Measurements from ENCODE around the gene MGARP. TPM values are rescaled to one million over a fixed set of nuclear protein-coding genes. Genes with fewer than 3 reads are reported as not detected.

The MGARP gene
- total RNA-seq, 1 donor from 2014 or later, result not detected

DNA sequence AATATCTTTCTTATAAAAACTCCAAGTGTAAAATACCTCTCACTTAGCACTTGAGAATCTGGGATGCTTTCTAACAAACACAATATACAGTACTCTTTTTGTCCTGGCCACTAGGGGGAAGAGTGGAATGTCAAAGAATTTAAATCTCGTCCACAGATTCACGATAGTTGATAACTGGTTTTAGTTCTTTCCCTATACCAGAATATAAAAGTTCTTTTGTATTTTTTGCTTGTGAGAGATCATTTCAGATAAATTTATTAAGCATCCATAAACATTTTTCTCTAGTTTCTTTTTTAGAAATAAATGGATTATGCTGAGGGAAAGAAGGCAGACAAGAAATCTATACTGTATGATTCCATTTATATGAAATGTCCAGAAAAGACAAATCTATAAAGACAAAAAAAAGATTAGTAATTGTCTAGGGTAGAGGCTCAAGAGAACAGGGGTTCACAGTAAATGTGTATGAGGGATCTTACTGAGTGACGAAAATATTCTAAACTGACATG lies 50.4 kb downstream of the MGARP start:
- Mint-ChIP-seq H3K36me3 (ENCODE audit: low read depth) (no peaks in the 10 kb centered on the region), H3K4me3 (ENCODE audit: low read depth) (no peak overlapping the region), H3K9me3 (no peaks in the 10 kb centered on the region), H3K27me3 (ENCODE audit: low read depth) (no peaks in the 10 kb centered on the region), H3K27ac (no peak overlapping the region), H3K4me1 (ENCODE audit: low read depth) (peaks cover 3% of the 10 kb centered on the region)
- no peak for DNase-seq (ENCODE audit: low spot score)
- intact Hi-C loops (cut with micrococcal nuclease), result loop anchor here (1.0 to 2.0 kb wide), 2 partner anchors 51 to 66 kb away; no protein-coding TSS in a partner anchor

DNA sequence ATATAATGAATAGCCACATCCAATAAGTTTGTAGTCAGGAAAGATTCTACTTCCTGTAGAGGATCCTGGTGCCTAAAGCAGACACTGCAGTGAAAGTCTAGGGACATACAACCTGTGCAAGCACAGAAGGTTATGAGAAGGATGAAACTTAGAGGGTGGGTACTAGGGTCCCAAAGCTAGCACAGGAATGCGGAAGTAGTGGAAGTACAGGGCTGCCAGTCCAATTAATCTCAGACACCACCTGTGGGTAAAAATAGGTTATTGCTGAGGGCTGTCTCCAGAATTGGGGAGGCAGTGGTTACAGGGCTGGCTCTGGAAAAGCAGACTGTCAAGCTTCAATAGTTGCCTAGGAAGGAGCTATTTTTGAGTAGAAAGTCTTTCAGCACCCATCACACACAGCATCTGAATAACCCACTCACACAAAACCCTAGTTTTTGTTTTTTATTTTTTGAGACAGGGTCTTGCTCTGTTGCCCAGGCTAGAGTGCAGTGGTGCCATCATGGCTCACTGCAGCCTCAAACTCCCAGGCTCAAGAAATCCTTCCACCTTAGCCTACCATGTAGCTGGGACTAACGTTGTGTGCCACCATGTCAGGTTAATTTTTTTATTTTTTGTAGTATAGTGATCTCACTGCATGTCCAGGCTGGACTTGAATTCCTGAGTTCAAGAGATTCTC lies 52.2 kb downstream of the MGARP start:
- no peaks in the 10 kb centered on the region for H3K27me3 Mint-ChIP-seq (ENCODE audit: low read depth)
- H3K27ac Mint-ChIP-seq, result no peak overlapping the region
- H3K4me1 Mint-ChIP-seq (ENCODE audit: low read depth), result peaks cover 11% of the 10 kb centered on the region
- H3K4me3 Mint-ChIP-seq (ENCODE audit: low read depth), result no peak overlapping the region
- DNase-seq (ENCODE audit: low spot score), result no peak
- H3K36me3 Mint-ChIP-seq (ENCODE audit: low read depth), result no peaks in the 10 kb centered on the region
- no peaks in the 10 kb centered on the region for H3K9me3 Mint-ChIP-seq
- intact Hi-C loops (cut with micrococcal nuclease), result loop anchor here (1.0 to 2.0 kb wide), 2 partner anchors 49 to 129 kb away; no protein-coding TSS in a partner anchor

DNA sequence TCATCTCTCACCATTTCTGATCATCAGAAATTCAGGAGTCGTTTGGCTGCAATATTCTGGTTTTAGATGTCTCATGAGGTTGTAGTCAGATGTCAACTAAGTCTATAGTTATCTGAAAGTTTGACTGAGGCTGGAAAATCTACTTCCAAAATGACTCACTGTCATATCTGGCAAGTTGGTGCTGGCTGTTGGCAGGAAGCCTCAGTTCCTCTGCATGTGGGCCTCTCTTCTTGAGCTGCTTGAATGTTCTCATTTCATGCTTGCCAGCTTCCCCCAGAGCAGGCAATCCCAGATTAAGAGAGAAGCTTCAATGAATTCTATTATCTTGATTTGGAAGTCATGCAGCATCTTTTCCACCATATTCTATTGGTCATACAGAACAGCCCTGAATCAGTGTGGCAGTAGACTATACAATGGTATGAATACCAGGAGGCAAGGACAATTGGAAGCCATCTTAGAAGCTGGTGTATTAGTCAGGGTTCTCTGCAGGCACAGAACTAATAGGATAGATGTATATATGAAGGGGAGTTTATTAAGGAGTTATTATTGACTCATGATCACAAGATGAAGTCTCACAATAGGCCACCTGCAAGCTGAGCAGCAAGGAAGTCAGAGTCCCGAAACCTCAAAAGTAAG lies 56.2 kb downstream of the MGARP start:
- H3K27ac Mint-ChIP-seq, result no peak overlapping the region
- intact Hi-C loops (cut with micrococcal nuclease), result loop anchor here (1.0 kb wide), 1 partner anchor 43 kb away; no protein-coding TSS in a partner anchor
- no peaks in the 10 kb centered on the region for H3K9me3 Mint-ChIP-seq
- H3K27me3 Mint-ChIP-seq (ENCODE audit: low read depth), result no peaks in the 10 kb centered on the region
- H3K36me3 Mint-ChIP-seq (ENCODE audit: low read depth), result no peaks in the 10 kb centered on the region
- H3K4me1 Mint-ChIP-seq (ENCODE audit: low read depth), result peaks cover 10% of the 10 kb centered on the region
- no peak overlapping the region for H3K4me3 Mint-ChIP-seq (ENCODE audit: low read depth)
- no peak for DNase-seq (ENCODE audit: low spot score)

DNA sequence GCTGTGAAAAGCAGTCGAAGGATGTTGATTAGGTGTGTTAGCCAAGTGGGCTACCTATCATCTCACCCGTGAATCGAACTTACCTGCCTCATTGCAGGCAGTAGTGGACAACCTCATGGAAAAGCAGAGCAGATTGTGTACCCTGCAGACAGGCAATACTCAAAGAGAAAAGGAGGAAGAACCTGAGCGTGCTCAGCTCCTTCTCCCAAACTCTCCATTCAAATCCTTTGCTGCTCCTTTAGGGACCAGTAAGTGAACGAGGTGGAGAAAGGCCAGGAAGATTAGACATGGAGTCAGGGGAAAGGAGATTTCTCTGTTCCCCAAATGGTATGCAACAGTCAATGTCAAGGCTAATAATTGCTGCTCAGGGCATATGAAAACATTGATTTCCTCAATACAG lies 57.8 kb downstream of the MGARP start:
- H3K4me1 Mint-ChIP-seq (ENCODE audit: low read depth), result peaks cover 10% of the 10 kb centered on the region
- H3K27me3 Mint-ChIP-seq (ENCODE audit: low read depth), result peaks cover 3% of the 10 kb centered on the region
- H3K9me3 Mint-ChIP-seq, result no peaks in the 10 kb centered on the region
- H3K36me3 Mint-ChIP-seq (ENCODE audit: low read depth), result no peaks in the 10 kb centered on the region
- no peak overlapping the region for H3K27ac Mint-ChIP-seq
- intact Hi-C loops (cut with micrococcal nuclease), result no loop called here
- no peak overlapping the region for H3K4me3 Mint-ChIP-seq (ENCODE audit: low read depth)
- DNase-seq (ENCODE audit: low spot score), result no peak

DNA sequence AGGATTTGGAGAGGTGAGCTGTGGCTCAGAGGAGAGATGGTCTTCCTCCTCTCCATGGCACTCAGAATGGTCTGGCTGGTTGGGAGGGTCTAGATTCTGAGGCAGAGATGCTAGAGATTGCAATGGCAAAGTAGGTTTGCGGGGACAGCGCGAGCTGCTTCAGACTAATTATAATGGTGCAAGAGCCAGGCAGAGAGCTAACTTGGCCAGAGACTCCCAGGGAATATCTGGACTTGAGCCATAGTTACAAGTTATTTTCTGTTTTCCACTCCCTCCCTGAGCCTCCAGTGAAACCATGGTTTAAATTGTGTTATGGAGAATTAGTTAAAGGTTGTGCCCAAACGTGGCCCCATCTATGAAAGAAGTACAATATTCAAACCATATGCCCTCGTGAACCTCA lies 58.3 kb downstream of the MGARP start:
- H3K4me1 Mint-ChIP-seq (ENCODE audit: low read depth), result peaks cover 10% of the 10 kb centered on the region
- intact Hi-C loops (cut with micrococcal nuclease), result no loop called here
- DNase-seq (ENCODE audit: low spot score), result no peak
- H3K27me3 Mint-ChIP-seq (ENCODE audit: low read depth), result peaks cover 3% of the 10 kb centered on the region
- H3K4me3 Mint-ChIP-seq (ENCODE audit: low read depth), result no peak overlapping the region
- H3K27ac Mint-ChIP-seq, result no peak overlapping the region
- no peaks in the 10 kb centered on the region for H3K36me3 Mint-ChIP-seq (ENCODE audit: low read depth)
- no peaks in the 10 kb centered on the region for H3K9me3 Mint-ChIP-seq

DNA sequence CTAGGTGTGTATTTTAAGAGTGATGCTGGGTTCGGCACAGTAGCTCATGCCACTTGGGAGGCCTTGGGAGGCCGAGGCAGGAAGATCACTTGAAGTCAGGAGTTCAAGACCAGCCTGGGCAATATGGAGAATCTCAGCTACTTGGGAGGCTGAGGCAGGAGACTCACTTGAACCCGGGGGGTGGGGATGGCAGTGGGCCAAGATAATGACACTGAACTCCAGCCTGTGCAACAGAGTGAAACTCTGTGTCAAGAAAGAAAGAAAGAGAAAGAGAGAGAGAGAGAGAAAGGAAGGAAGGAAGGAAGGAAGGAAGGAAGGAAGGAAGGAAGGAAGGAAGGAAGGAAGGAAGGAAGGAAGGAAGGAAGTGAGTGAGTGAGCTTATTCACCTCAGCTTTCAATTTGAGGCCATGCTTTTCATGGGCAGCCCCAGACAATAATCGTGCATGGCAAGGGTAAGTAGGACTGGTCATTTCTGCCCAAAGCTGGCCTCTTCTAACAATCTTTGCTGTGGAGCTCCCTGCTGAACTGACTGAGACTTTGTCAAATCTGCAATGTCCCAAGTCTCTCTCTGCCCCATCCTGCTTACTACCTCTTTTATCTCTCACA lies 60.5 kb downstream of the MGARP start:
- peaks cover 10% of the 10 kb centered on the region for H3K4me1 Mint-ChIP-seq (ENCODE audit: low read depth)
- intact Hi-C loops (cut with micrococcal nuclease), result no loop called here
- no peak overlapping the region for H3K27ac Mint-ChIP-seq
- no peak overlapping the region for H3K4me3 Mint-ChIP-seq (ENCODE audit: low read depth)
- peaks cover 7% of the 10 kb centered on the region for H3K27me3 Mint-ChIP-seq (ENCODE audit: low read depth)
- DNase-seq (ENCODE audit: low spot score), result no peak
- H3K36me3 Mint-ChIP-seq (ENCODE audit: low read depth), result no peaks in the 10 kb centered on the region
- H3K9me3 Mint-ChIP-seq, result no peaks in the 10 kb centered on the region

Other genes with a start within 250 kb of the MGARP start
- 30.5 and 31.2 TPM in 2 replicates for gene ELF2, start 103.0 kb downstream of the MGARP start, total RNA-seq
- 86.7 and 97.4 TPM in 2 replicates for gene NAA15, start 21.3 kb upstream of the MGARP start, total RNA-seq
- gene NDUFC1, start 22.3 kb upstream of the MGARP start, total RNA-seq, result 50.9 and 51.4 TPM in 2 replicates
- 3.8 and 4.5 TPM in 2 replicates for gene RAB33B, start 173.9 kb upstream of the MGARP start, total RNA-seq